ENCODE data around the gene PLLP. TPM values are rescaled to one million over a fixed set of nuclear protein-coding genes. Genes with fewer than 3 reads are reported as not detected.

Gene PLLP
- total RNA-seq, 1 donor from 2014 or later = 13.7 TPM

DNA sequence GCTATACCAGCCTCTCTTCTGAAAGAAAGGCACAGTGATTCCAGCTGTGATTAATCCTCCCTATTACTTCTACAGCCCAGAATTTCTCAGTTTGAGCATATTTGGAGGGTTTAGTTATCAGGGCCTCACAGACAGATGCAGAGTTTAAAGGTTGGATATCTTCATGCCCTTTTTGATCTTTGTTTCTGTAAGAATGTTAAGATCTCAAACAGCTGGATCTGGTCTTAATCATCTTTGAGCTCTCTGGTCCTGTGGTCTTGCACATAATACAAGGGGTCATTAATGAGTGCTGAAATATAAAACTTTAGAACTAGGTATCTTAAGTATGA, 48.5 kb downstream of the PLLP start:
- H3K4me3 ChIP-seq (ENCODE audit: low read depth, low read length) = no peak overlapping the region
- FAIRE-seq = no peak
- no peaks in the 10 kb centered on the region for H3K27me3 ChIP-seq (ENCODE audit: control insufficient read depth, insufficient read depth, low read length)
- no peak for TF ChIP-seq CTCF (IDR thresholded peaks at IDR 0.05; ENCODE audit: insufficient read depth, low read length, severe bottlenecking)
- DNase-seq (ENCODE audit: low read depth) = no peak
- H3K36me3 ChIP-seq (ENCODE audit: control insufficient read depth, insufficient read depth, low read length) = peaks cover 14% of the 10 kb centered on the region

DNA sequence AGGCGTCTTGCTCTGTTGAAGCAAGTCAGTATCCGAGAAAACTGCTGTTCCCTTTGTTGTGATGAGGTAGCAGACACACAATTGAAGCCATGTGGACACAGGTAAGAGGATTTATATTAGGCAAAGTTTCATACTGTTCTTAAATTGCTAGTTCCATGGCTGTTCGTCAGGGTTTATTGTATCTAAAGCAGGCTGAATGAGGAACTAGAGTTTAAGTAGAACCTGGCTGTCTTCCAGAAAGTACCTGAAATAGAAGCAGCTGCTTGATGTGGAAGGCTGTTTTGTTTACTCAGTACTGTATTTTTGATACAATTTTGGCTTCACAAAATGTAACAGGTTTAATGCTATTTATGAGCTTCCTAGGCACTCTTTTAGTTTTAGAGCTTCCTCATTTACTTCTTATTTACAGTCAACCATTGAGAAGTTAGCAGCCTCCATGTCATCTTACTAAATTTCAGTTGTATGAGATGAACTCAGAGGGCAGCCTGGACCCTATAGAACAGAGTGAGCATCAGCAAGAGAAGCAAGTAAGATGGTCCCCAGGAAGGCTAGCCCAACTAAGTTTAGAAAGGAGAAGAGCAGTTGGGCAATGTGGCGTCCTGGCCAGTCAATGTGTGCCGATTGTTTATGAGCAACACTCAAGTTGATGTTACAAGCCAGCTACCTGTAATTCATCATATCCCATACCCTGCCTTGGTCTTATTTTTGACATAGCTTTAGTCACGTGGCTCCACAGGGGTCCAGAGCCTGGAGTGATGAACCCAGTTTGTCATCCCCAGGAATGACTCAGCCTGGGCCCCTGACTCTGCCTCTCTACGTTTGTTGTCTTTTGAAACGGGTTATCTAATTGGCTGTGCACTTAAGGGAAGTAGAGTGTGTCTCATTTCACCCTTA, 49.1 kb downstream of the PLLP start:
- FAIRE-seq (no peak), DNase-seq (ENCODE audit: low read depth) (peak; percentile 49)
- no peak for TF ChIP-seq CTCF (IDR thresholded peaks at IDR 0.05; ENCODE audit: insufficient read depth, low read length, severe bottlenecking)
- Histone ChIP-seq H3K36me3 (ENCODE audit: control insufficient read depth, insufficient read depth, low read length) (peaks cover 14% of the 10 kb centered on the region), H3K4me3 (ENCODE audit: low read depth, low read length) (no peak overlapping the region), H3K27me3 (ENCODE audit: control insufficient read depth, insufficient read depth, low read length) (no peaks in the 10 kb centered on the region)

DNA sequence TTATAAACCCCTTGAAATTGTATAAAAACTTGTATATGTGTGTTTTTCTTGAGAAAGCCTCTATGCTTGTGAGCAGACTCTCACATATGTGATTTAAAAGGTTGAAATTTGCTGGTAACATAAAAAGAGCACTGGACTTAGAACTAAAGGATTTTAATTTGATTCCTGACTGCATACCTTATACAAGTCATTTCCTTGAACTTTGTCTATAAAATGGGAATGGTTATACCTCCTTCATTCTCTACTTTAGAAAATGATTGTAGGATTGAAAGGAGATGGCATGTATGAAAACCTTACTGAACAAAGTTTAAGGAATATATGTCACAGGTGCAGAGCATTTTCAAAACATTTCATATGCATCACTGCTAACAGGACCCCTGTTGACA, 49.8 kb downstream of the PLLP start:
- FAIRE-seq (no peak), DNase-seq (ENCODE audit: low read depth) (no peak)
- Histone ChIP-seq H3K4me3 (ENCODE audit: low read depth, low read length) (no peak overlapping the region), H3K36me3 (ENCODE audit: control insufficient read depth, insufficient read depth, low read length) (peaks cover 16% of the 10 kb centered on the region), H3K27me3 (ENCODE audit: control insufficient read depth, insufficient read depth, low read length) (no peaks in the 10 kb centered on the region)
- no peak for TF ChIP-seq CTCF (IDR thresholded peaks at IDR 0.05; ENCODE audit: insufficient read depth, low read length, severe bottlenecking)

GRCh38 chr16:57233944-57234706, 50.3 kb downstream of the PLLP start:
- Histone ChIP-seq H3K27me3 (ENCODE audit: control insufficient read depth, insufficient read depth, low read length) (no peaks in the 10 kb centered on the region), H3K4me3 (ENCODE audit: low read depth, low read length) (no peak overlapping the region), H3K36me3 (ENCODE audit: control insufficient read depth, insufficient read depth, low read length) (peaks cover 16% of the 10 kb centered on the region)
- no peak for FAIRE-seq
- DNase-seq (ENCODE audit: low read depth) = no peak
- no peak for TF ChIP-seq CTCF (IDR thresholded peaks at IDR 0.05; ENCODE audit: insufficient read depth, low read length, severe bottlenecking)

GRCh38 chr16:57231821-57232350, 52.6 kb downstream of the PLLP start:
- H3K36me3 ChIP-seq (ENCODE audit: control insufficient read depth, insufficient read depth, low read length) = peaks cover 20% of the 10 kb centered on the region
- TF ChIP-seq CTCF (IDR thresholded peaks at IDR 0.05; ENCODE audit: insufficient read depth, low read length, severe bottlenecking) = no peak
- DNase-seq (ENCODE audit: low read depth) (peak; percentile 56), FAIRE-seq (no peak)
- no peak overlapping the region for H3K4me3 ChIP-seq (ENCODE audit: low read depth, low read length)
- no peaks in the 10 kb centered on the region for H3K27me3 ChIP-seq (ENCODE audit: control insufficient read depth, insufficient read depth, low read length)
